Prostate gland (tissue), 2 donors: ENCODE results near the gene ARID4B.

ENCODE experiments used
- CTCF ChIP-seq, 4 experiments: fragments of 200-600 bp in 2 of 4; fragments of 450-650 bp in 2 of 4; sonication (generic) in 2 of 4; IDR thresholded peaks; 1 replicate in 3 of 4; 2 replicates in 1 of 4; pipeline ENCODE4 v1.5.1; 2016 to 2019; ENCODE audit warnings: antibody characterized with exemption in 4 of 4, mild to moderate bottlenecking in 2 of 4, moderate library complexity in 2 of 4
- POLR2A ChIP-seq: fragments of 450-650 bp; IDR thresholded peaks from one replicate; pipeline ENCODE4 v1.6.1; 2016; ENCODE audit warnings: antibody characterized with exemption, mild to moderate bottlenecking
- POLR2AphosphoS5 ChIP-seq: sonication (generic); formaldehyde crosslinking; IDR thresholded peaks from one replicate; pipeline ENCODE4 v1.6.1; 2017; ENCODE audit warnings: antibody characterized with exemption

- no peak for TF ChIP-seq CTCF (IDR thresholded peaks at IDR 0.05)
- no peak for TF ChIP-seq POLR2A
- TF ChIP-seq POLR2AphosphoS5 = no peak
Measured at GRCh38 chr1:235127732-235128455, 200.1 kb downstream of the ARID4B start.
